ENCODE results near the gene ARHGEF3. TPM values are rescaled to one million over a fixed set of nuclear protein-coding genes. Genes with fewer than 3 reads are reported as not detected.

The ARHGEF3 gene
- total RNA-seq, 1 experiment from 2014 or later = 10.2 TPM

GRCh38 chr3:56680054-56680580 is 121.6 kb downstream of the ARHGEF3 start:
- H3K36me3 Mint-ChIP-seq (ENCODE audit: insufficient read depth, unreplicated experiment) = peaks cover 51% of the 10 kb centered on the region
- H3K4me3 Mint-ChIP-seq (ENCODE audit: unreplicated experiment) = no peak overlapping the region

More at GRCh38 chr3:56680054-56680580, 121.6 kb downstream of the ARHGEF3 start:
- CTCF ChIA-PET = no interaction called here
- Histone ChIP-seq H3K36me3 (ENCODE audit: control insufficient read depth, insufficient read depth, low read length) (no peaks in the 10 kb centered on the region), H3K9me3 (no peaks in the 10 kb centered on the region), H3K27me3 (replicated peaks; ENCODE audit: control insufficient read depth, insufficient read depth, low read length) (no peaks in the 10 kb centered on the region), H3K4me3 (ENCODE audit: low read depth, low read length) (no peak overlapping the region), H3K4me1 (peaks cover 17% of the 10 kb centered on the region)
- H3K27me3 Mint-ChIP-seq (ENCODE audit: insufficient read depth, unreplicated experiment) = no peaks in the 10 kb centered on the region
- H3K9me3 Mint-ChIP-seq (ENCODE audit: unreplicated experiment) = no peaks in the 10 kb centered on the region
- no peak overlapping the region for H3K27ac Mint-ChIP-seq (ENCODE audit: unreplicated experiment)
- POLR2A ChIA-PET = no interaction called here
- no peak for TF ChIP-seq CTCF (IDR thresholded peaks at IDR 0.05; ENCODE audit: insufficient read depth in 1 of 2, low read depth in 1 of 2, low read length in 1 of 2, severe bottlenecking in 1 of 2, unreplicated experiment in 1 of 2)
- DNase-seq = no peak
- BruUV-seq (replicated peaks) = no TSS peak
- intact Hi-C loops (cut with micrococcal nuclease; ENCODE audit: unreplicated experiment) = no loop called here
- H3K4me1 Mint-ChIP-seq (ENCODE audit: low read depth, unreplicated experiment) = peaks cover 7% of the 10 kb centered on the region

Other genes with a start within 250 kb of the ARHGEF3 start
- gene CCDC66, start 244.8 kb downstream of the ARHGEF3 start, total RNA-seq (2022) = 25.3 and 28.6 TPM in 2 replicates
- gene TASOR, start 118.7 kb downstream of the ARHGEF3 start, total RNA-seq (2022) = 54.7 and 59.0 TPM in 2 replicates